Esophagus muscularis mucosa (tissue), 4 donors: ENCODE data around the gene COMMD7. TPM values are rescaled to one million over a fixed set of nuclear protein-coding genes. Genes with fewer than 3 reads are reported as not detected.

Source experiments
- DNase-seq: peaks from one replicate; pipeline ENCODE4 v3.0.0-alpha.2; 2017; ENCODE audit errors: extremely low spot score
- H3K27ac ChIP-seq, 4 donors: fragments of 200-600 bp; sonication (generic); replicated peaks in 1 of 4; 1 replicate in 3 of 4; 2 replicates in 1 of 4; pipeline ENCODE4 v1.5.1; 2016 to 2019; ENCODE audit warnings: mild to moderate bottlenecking in 1 of 4
- H3K27me3 ChIP-seq, 4 donors: fragments of 200-600 bp; sonication (generic); one replicate each; pipeline versions ENCODE4 v1.5.1 to v1.6.0; 2016 to 2019
- H3K36me3 ChIP-seq, 4 donors: fragments of 200-600 bp; sonication (generic); one replicate each; pipeline ENCODE4 v1.5.1; 2016 to 2019
- H3K4me1 ChIP-seq, 4 donors: fragments of 200-600 bp; sonication (generic); one replicate each; pipeline ENCODE4 v1.5.1; 2016 to 2019
- H3K4me3 ChIP-seq, 4 donors: fragments of 200-600 bp; sonication (generic); 1 replicate in 2 of 4; 2 replicates in 2 of 4; pipeline ENCODE4 v1.5.1; 2016 to 2019; ENCODE audit warnings: mild to moderate bottlenecking in 4 of 4, moderate library complexity in 1 of 4
- H3K9me3 ChIP-seq, 4 donors: fragments of 200-600 bp; sonication (generic); 1 replicate in 3 of 4; 2 replicates in 1 of 4; pipeline ENCODE4 v1.5.1; 2016 to 2019
- EP300 ChIP-seq: sonication (generic); formaldehyde crosslinking; IDR thresholded peaks from one replicate; pipeline ENCODE4 v1.6.1; 2017; ENCODE audit warnings: antibody characterized with exemption
- POLR2A ChIP-seq: fragments of 450-650 bp; IDR thresholded peaks from one replicate; pipeline ENCODE4 v1.6.1; 2017; ENCODE audit warnings: antibody characterized with exemption, moderate library complexity, mild to moderate bottlenecking, low read depth
- POLR2AphosphoS5 ChIP-seq, 2 donors: sonication (generic); formaldehyde crosslinking; IDR thresholded peaks; one replicate each; pipeline ENCODE4 v1.6.1; 2017; ENCODE audit warnings: antibody characterized with exemption in 2 of 2
- WGBS: methylation state at CpG from one replicate; pipeline ENCODE4 v1.1.5; 2018; 5-methylcytosine and 5-hydroxymethylcytosine counted together
- intact Hi-C: fragments of 100-400 bp; cut with DNase I; formaldehyde crosslinking; loops from one replicate; pipeline ENCODE4 v1.15.1; 2023
- total RNA-seq, 4 donors: library from RNA; depleted of rRNA; stranded (reverse); fragments of >200 nt; gene quantifications; one replicate each; pipeline versions ENCODE4 v1.1.0 to v1.2.1, GENCODE V29; 2016
- TF ChIP-seq, protein P1 (sequence below), 3 experiments: fragments of 200-600 bp in 2 of 3; fragments of 450-650 bp in 1 of 3; sonication (generic) in 2 of 3; IDR thresholded peaks; one replicate each; pipeline ENCODE4 v1.5.1; 2017 to 2019; ENCODE audit warnings: antibody characterized with exemption in 3 of 3, mild to moderate bottlenecking in 2 of 3, moderate library complexity in 1 of 3

COMMD7 gene
- total RNA-seq, 4 donors from 2014 or later = 24.5 to 35.2 (median 30.9) TPM

DNA sequence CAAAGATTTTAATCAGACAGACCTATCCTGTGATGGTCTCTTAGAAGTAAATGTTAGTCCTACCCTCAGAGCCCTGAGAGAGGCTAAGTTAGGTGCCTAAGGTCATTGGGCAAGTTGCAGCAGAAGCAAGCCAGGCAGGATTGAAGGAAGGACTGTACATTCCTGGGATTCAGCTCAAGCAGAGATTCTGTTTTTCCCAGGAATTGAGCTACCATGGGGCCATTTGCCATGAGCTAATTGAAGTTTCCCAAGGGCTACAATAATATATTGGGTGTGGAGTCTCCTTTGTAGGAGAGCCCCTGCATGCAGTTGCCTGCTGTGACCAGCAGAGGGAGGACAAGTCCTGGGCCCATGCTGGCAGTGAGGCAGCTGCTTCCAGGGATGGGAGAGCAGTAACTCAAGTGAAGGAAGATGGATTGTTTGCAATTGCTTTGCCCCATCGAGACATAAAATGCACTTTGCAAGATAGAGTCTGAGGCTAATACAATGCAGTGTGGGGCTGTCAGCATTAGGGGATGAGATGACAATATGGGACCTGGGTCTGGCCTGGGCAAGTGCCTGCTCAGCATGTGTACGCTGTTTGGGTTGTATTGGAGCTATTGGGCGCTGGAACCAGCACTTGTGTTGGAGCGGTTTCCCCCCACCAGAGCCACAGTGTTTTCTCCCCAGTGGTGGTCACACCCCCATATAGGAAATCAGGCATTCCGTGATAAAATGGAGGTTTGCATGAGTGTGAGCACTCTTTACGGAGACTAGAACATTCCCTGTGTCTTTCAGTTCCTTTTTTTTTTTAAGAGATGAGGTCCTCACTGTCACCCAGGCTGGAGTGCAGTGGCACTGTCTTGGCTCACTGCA lies 46.9 kb upstream of the COMMD7 start:
- Histone ChIP-seq H3K27me3 (no peaks in the 10 kb centered on the region), H3K9me3 (no peaks in the 10 kb centered on the region), H3K4me1 (peaks cover 0 to 11% (median 3%) of the 10 kb centered on the region in 4 donors), H3K36me3 (peaks cover 2 to 18% (median 11%) of the 10 kb centered on the region in 4 donors), H3K4me3 (no peak overlapping the region), H3K27ac (no peak overlapping the region)
- TF ChIP-seq POLR2AphosphoS5 (IDR thresholded peaks at IDR 0.05) (peak in 1 of 2 donors; percentile 18), EP300 (no peak), POLR2A (no peak)
- TF ChIP-seq, protein P1, sequence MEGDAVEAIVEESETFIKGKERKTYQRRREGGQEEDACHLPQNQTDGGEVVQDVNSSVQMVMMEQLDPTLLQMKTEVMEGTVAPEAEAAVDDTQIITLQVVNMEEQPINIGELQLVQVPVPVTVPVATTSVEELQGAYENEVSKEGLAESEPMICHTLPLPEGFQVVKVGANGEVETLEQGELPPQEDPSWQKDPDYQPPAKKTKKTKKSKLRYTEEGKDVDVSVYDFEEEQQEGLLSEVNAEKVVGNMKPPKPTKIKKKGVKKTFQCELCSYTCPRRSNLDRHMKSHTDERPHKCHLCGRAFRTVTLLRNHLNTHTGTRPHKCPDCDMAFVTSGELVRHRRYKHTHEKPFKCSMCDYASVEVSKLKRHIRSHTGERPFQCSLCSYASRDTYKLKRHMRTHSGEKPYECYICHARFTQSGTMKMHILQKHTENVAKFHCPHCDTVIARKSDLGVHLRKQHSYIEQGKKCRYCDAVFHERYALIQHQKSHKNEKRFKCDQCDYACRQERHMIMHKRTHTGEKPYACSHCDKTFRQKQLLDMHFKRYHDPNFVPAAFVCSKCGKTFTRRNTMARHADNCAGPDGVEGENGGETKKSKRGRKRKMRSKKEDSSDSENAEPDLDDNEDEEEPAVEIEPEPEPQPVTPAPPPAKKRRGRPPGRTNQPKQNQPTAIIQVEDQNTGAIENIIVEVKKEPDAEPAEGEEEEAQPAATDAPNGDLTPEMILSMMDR (IDR thresholded peaks at IDR 0.05) = peak in 2 of 3 experiments; percentile 97 to 99
- 54% methylated on average over 5 of the region's 6 CpGs for WGBS
- intact Hi-C loops = loop anchor here (5.0 kb wide), 1 partner anchor 507 kb away; no protein-coding TSS in a partner anchor
- no peak for DNase-seq

DNA sequence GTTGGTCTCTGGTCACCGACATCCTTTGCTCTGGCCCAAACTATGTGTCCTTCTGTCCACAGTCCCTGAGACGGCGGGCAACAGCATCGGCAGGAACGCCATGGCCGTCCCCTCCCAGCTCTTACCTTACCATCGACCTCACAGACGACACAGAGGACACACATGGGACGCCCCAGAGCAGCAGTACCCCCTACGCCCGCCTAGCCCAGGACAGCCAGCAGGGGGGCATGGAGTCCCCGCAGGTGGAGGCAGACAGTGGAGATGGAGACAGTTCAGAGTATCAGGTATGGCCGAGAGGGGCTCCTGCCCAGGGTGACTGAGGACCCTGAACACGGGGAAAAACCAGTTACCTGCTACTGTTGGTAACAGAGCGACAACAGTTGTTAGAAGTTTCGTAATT lies 43.9 kb upstream of the COMMD7 start:
- Histone ChIP-seq H3K27ac (no peak overlapping the region), H3K4me3 (no peak overlapping the region), H3K4me1 (peaks cover 0 to 2% (median under 1%) of the 10 kb centered on the region in 4 donors), H3K9me3 (no peaks in the 10 kb centered on the region), H3K27me3 (no peaks in the 10 kb centered on the region), H3K36me3 (peaks cover 2 to 26% (median 13%) of the 10 kb centered on the region in 4 donors)
- TF ChIP-seq POLR2AphosphoS5 (IDR thresholded peaks at IDR 0.05) (no peak), EP300 (no peak), POLR2A (no peak)
- TF ChIP-seq, protein P1 (IDR thresholded peaks at IDR 0.05) = no peak
- WGBS = 83% methylated on average over 6 of the region's 16 CpGs
- intact Hi-C loops = loop anchor here (5.0 kb wide), 1 partner anchor 510 kb away; no protein-coding TSS in a partner anchor
- DNase-seq = no peak

DNA sequence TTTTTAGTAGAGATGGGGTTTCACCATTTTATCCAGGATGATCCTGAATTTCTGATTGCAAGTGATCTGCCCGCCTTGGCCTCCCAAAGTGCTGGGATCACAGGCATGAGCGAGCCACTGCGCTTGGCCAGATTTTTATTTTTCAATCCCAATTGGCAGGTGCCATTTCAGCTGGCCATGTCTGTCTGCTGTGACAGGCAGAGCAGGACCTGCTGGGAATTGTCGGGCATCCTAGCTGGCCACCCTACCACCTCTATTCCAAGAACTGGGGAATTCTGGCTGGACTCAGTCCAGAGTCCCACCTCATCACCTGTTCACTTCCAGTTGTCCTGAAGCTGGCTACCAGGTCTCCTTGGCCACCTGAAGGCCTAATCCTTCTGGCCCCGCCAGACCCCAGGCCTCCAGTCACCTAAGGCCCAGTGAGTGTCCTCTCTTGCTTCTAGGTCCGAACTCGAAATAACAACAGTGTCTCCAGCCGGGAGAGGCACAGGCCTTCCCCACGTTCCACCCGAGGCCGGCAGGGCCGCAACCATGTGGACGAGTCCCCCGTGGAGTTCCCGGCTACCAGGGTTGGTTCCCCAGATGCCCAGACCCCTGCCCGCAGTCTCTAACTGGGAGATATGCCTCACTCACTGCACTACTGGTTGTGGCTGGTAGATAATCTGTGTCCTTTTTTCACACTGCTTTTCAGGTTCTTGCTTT lies 42.9 kb upstream of the COMMD7 start:
- intact Hi-C loops = loop anchor here (5.0 kb wide), 1 partner anchor 511 kb away; no protein-coding TSS in a partner anchor
- H3K9me3 ChIP-seq = no peaks in the 10 kb centered on the region
- no peak for DNase-seq
- WGBS = 98% methylated on average over 11 of the region's 16 CpGs
- H3K27me3 ChIP-seq = no peaks in the 10 kb centered on the region
- H3K36me3 ChIP-seq = peaks cover 2 to 32% (median 15%) of the 10 kb centered on the region in 4 donors
- H3K4me3 ChIP-seq = no peak overlapping the region
- H3K27ac ChIP-seq = no peak overlapping the region
- H3K4me1 ChIP-seq = no peaks in the 10 kb centered on the region
- no peak for TF ChIP-seq POLR2A

DNA sequence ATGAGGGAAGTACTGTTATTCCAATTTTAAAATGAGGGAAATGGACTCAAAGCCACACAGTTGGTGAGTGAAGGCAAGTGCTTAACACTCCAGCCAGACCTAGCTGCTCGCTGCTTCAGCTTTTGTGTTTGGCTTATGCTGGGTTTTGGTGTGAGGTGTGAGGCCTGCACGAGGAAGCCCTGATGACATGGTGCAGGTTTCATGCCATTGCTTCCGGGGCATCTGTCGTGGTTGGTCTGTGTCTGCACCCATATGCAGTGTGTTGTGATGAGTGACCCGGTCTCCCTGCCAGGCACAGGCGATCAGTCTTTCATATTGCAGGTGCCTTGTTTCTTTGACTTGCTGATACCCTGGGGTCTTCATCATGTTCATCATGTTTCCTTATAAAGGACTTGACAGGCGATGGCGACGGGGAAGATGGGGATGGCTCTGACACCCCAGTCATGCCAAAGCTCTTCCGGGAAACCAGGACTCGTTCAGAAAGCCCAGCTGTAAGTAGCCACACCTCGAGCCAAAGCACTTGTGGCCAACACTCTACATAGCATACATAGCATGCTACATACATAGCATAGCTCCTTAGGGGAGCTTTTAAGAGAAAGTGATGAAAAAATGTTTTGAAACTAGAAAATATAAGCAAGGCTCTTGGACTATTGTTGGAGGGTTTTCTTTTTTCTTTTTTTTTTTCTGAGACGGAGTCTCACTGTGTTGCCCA lies 41.3 kb upstream of the COMMD7 start:
- 94% methylated on average over 9 of the region's 13 CpGs for WGBS

More for the DNA sequence above, 41.3 kb upstream of the COMMD7 start:
- no peak overlapping the region for H3K4me3 ChIP-seq
- H3K27me3 ChIP-seq = no peaks in the 10 kb centered on the region
- no peak overlapping the region for H3K27ac ChIP-seq
- H3K4me1 ChIP-seq = no peaks in the 10 kb centered on the region
- no peak for DNase-seq
- no peaks in the 10 kb centered on the region for H3K9me3 ChIP-seq
- intact Hi-C loops = loop anchor here (5.0 kb wide), 1 partner anchor 513 kb away; no protein-coding TSS in a partner anchor
- no peak for TF ChIP-seq POLR2A
- TF ChIP-seq, protein P1 (IDR thresholded peaks at IDR 0.05) = no peak
- TF ChIP-seq EP300 = no peak
- no peak for TF ChIP-seq POLR2AphosphoS5 (IDR thresholded peaks at IDR 0.05)
- H3K36me3 ChIP-seq = peaks cover 2 to 40% (median 17%) of the 10 kb centered on the region in 4 donors
